SK-N-SH (cell line): ENCODE measurements around the gene NEUROG1. TPM values are rescaled to one million over a fixed set of nuclear protein-coding genes. Genes with fewer than 3 reads are reported as not detected.

Source experiments
- CTCF ChIA-PET: fragments of 300-600, 350-600 bp; formaldehyde crosslinking; extraction: SDS; loops from one replicate; lab custom pipeline; 2021; lab: Yijun Ruan, JAX
- POLR2A ChIA-PET: fragments of 350-600 bp; sonication (Branson Sonifier 250); formaldehyde crosslinking; extraction: SDS; loops from one replicate; lab custom pipeline; 2020; ENCODE audit warnings: antibody characterized with exemption, inconsistent platforms; lab: Yijun Ruan, JAX
- DNase-seq: peaks from one replicate; pipeline ENCODE4 v3.0.0; 2012
- H2AFZ ChIP-seq: fragments of 200-600 bp; sonication (generic); 2 replicates; pipeline ENCODE4 v1.8.1; 2016; ENCODE audit warnings: antibody characterized with exemption, mild to moderate bottlenecking, low read depth
- H3F3A ChIP-seq: fragments of 200-600 bp; sonication (generic); replicated peaks from 2 replicates; pipeline ENCODE3; 2016; ENCODE audit warnings: antibody characterized with exemption, mild to moderate bottlenecking; ENCODE audit not compliant: insufficient read depth
- H3K27ac ChIP-seq, 2 experiments: fragments of 200-500 bp in 1 of 2; fragments of 200-600 bp in 1 of 2; sonication (Bioruptor generic) in 1 of 2; sonication (generic), shearing (Covaris generic) in 1 of 2; 2 replicates each; pipeline versions ENCODE4 v1.5.1 to v1.6.1; 2014 to 2016; ENCODE audit warnings: low read depth in 2 of 2, inconsistent platforms in 1 of 2, low read length in 1 of 2, mild to moderate bottlenecking in 1 of 2, mixed read lengths in 1 of 2
- H3K27me3 ChIP-seq: fragments of 200-600 bp; sonication (generic), shearing (Covaris generic); 2 replicates; pipeline ENCODE4 v1.6.1; 2016; ENCODE audit warnings: mixed run types; ENCODE audit not compliant: insufficient read depth
- H3K36me3 ChIP-seq, 2 experiments: fragments of 200-500 bp in 1 of 2; fragments of 200-600 bp in 1 of 2; sonication (Bioruptor generic) in 1 of 2; sonication (generic) in 1 of 2; replicated peaks in 1 of 2; 2 replicates each; pipeline versions ENCODE3 to v1.5.1; 2014 to 2016; ENCODE audit warnings: low read length in 1 of 2, mild to moderate bottlenecking in 1 of 2; ENCODE audit not compliant: insufficient read depth in 2 of 2, control insufficient read depth in 1 of 2
- H3K4me1 ChIP-seq, 2 experiments: fragments of 200-500 bp in 1 of 2; fragments of 200-600 bp in 1 of 2; sonication (Bioruptor generic) in 1 of 2; sonication (generic), shearing (Covaris generic) in 1 of 2; 2 replicates each; pipeline versions ENCODE4 v1.5.1 to v1.6.1; 2014 to 2016; ENCODE audit warnings: low read depth in 1 of 2, low read length in 1 of 2, mixed run types in 1 of 2; ENCODE audit not compliant: insufficient read depth in 2 of 2, control insufficient read depth in 1 of 2
- H3K4me2 ChIP-seq: fragments of 200-600 bp; sonication (generic), shearing (Covaris generic); 2 replicates; pipeline ENCODE4 v1.6.1; 2017; ENCODE audit warnings: mixed run types
- H3K4me3 ChIP-seq, 2 experiments: fragments of 200-500 bp in 1 of 2; fragments of 200-600 bp in 1 of 2; sonication (Bioruptor generic) in 1 of 2; sonication (generic), shearing (Covaris generic) in 1 of 2; 2 replicates each; pipeline versions ENCODE4 v1.5.1 to v1.8.1; 2014 to 2016; ENCODE audit warnings: low read depth in 2 of 2, inconsistent platforms in 1 of 2, low read length in 1 of 2, mild to moderate bottlenecking in 1 of 2, mixed read lengths in 1 of 2, moderate library complexity in 1 of 2
- H3K79me2 ChIP-seq: fragments of 200-600 bp; sonication (generic); 2 replicates; pipeline ENCODE4 v1.8.1; 2017; ENCODE audit warnings: mild to moderate bottlenecking; ENCODE audit not compliant: insufficient read depth
- H3K9ac ChIP-seq: fragments of 200-600 bp; sonication (generic); 2 replicates; pipeline ENCODE4 v1.6.1; 2017; ENCODE audit warnings: mixed run types
- H3K9me2 ChIP-seq: fragments of 200-600 bp; sonication (generic); 2 replicates; pipeline ENCODE4 v1.6.1; 2017; ENCODE audit warnings: mixed run types
- H3K9me3 ChIP-seq: fragments of 200-600 bp; sonication (generic); 2 replicates; pipeline ENCODE4 v1.6.1; 2017; ENCODE audit warnings: mixed run types, mild to moderate bottlenecking, moderate library complexity
- H4K20me1 ChIP-seq: fragments of 200-600 bp; sonication (generic); 2 replicates; pipeline ENCODE4 v1.6.1; 2017; ENCODE audit warnings: mild to moderate bottlenecking, mixed run types; ENCODE audit not compliant: insufficient read depth
- EZH2phosphoT487 ChIP-seq: fragments of 200-600 bp; sonication (generic); IDR thresholded peaks from 2 replicates; pipeline ENCODE4 v1.6.1; 2017; ENCODE audit warnings: low read depth, mixed run types, mild to moderate bottlenecking, antibody characterized with exemption, moderate library complexity, borderline replicate concordance
- FOXM1 ChIP-seq: IDR thresholded peaks from 2 replicates; pipeline ENCODE4 v1.4.0; 2012; ENCODE audit warnings: low read depth, mild to moderate bottlenecking
- MEF2A ChIP-seq: IDR thresholded peaks from 2 replicates; pipeline ENCODE4 v1.4.0; 2012; ENCODE audit warnings: low read depth, borderline replicate concordance
- NFIC ChIP-seq: IDR thresholded peaks from 2 replicates; pipeline ENCODE4 v1.4.0; 2012; ENCODE audit warnings: borderline replicate concordance
- NRF1 ChIP-seq: IDR thresholded peaks from 2 replicates; pipeline ENCODE4 v1.6.1; 2012; ENCODE audit warnings: low read depth, mild to moderate bottlenecking, low read length
- POLR2AphosphoS5 ChIP-seq: IDR thresholded peaks from 2 replicates; pipeline ENCODE4 v1.6.1; 2012; ENCODE audit warnings: low read depth, low read length
- RCOR1 ChIP-seq: fragments of 150-350 bp; IDR thresholded peaks from 2 replicates; pipeline ENCODE4 v1.6.1; 2017; ENCODE audit warnings: antibody characterized with exemption, low read length
- REST ChIP-seq: IDR thresholded peaks from 2 replicates; pipeline ENCODE4 v1.6.1; 2012; ENCODE audit warnings: mild to moderate bottlenecking, low read depth, low read length, moderate library complexity
- RFX5 ChIP-seq: IDR thresholded peaks from 2 replicates; pipeline ENCODE4 v1.6.1; 2012; ENCODE audit warnings: mild to moderate bottlenecking, improper control_type of control experiment, low read length
- SMC3 ChIP-seq: IDR thresholded peaks from 2 replicates; pipeline ENCODE4 v1.6.1; 2012; ENCODE audit warnings: low read depth, low read length, improper control_type of control experiment
- TCF12 ChIP-seq: IDR thresholded peaks from 2 replicates; pipeline ENCODE4 v1.4.0; 2012
- TEAD4 ChIP-seq: IDR thresholded peaks from 2 replicates; pipeline ENCODE4 v1.4.0; 2012; ENCODE audit warnings: mild to moderate bottlenecking, borderline replicate concordance; ENCODE audit not compliant: insufficient read depth
- USF1 ChIP-seq: IDR thresholded peaks from 2 replicates; pipeline ENCODE4 v1.4.0; 2012; ENCODE audit warnings: low read depth, borderline replicate concordance
- WGBS: methylation state at CpG from one replicate; pipeline ENCODE4 v1.1.6; 2017; ENCODE audit warnings: low lambda C conversion rate; 5-methylcytosine and 5-hydroxymethylcytosine counted together
- polyA plus RNA-seq, 3 experiments: library from polyadenylated mRNA; depleted of rRNA; stranded (reverse); fragments of >200 nt; gene quantifications; 2 replicates each; pipeline ENCODE4 v1.2.3, GENCODE V29; 2012
- TF ChIP-seq, protein P1 (sequence below): IDR thresholded peaks from 2 replicates; pipeline ENCODE4; 2012
- TF ChIP-seq, protein P2 (sequence below): IDR thresholded peaks from 2 replicates; pipeline ENCODE4 v1.4.0; 2012; ENCODE audit warnings: low read depth, borderline replicate concordance

NEUROG1 gene
- polyA plus RNA-seq, 1 of the 3 experiments (the other 2 are of a cell fraction), result not detected

DNA sequence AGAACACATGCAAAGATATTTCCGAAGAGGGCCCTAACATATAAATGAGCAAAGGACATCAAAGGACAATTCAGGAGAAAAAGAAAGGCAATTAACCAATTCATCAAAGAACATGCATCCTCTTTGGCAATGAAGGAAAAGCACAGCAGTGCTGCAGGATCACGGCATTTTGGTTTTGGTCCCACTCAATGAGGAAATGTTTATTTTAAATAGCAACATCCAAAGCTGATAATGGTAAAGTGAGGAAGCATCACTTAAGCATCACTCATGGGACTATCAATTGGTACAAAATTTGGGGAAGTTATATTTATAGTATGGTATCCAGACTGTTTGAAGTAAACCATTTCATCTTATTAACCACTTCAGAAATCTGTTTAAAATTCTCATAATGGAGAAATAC is 48.5 kb upstream of the NEUROG1 start:
- Histone ChIP-seq H2AFZ (no peak overlapping the region), H3F3A (no peaks in the 10 kb centered on the region), H3K4me1 (no peaks in the 10 kb centered on the region), H3K9me3 (no peaks in the 10 kb centered on the region), H4K20me1 (no peaks in the 10 kb centered on the region), H3K36me3 (no peaks in the 10 kb centered on the region), H3K4me3 (no peak overlapping the region), H3K79me2 (no peaks in the 10 kb centered on the region), H3K27me3 (peaks cover 56% of the 10 kb centered on the region; the same call in 1 of the 2 replicates), H3K9ac (no peak overlapping the region), H3K4me2 (no peak overlapping the region), H3K27ac (no peak overlapping the region), H3K9me2 (no peaks in the 10 kb centered on the region)
- WGBS, result 51% methylated on average over 2 of the region's 2 CpGs
- TF ChIP-seq, protein P1, sequence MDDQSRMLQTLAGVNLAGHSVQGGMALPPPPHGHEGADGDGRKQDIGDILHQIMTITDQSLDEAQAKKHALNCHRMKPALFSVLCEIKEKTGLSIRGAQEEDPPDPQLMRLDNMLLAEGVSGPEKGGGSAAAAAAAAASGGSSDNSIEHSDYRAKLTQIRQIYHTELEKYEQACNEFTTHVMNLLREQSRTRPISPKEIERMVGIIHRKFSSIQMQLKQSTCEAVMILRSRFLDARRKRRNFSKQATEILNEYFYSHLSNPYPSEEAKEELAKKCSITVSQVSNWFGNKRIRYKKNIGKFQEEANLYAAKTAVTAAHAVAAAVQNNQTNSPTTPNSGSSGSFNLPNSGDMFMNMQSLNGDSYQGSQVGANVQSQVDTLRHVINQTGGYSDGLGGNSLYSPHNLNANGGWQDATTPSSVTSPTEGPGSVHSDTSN, result no peak
- no peak for TF ChIP-seq USF1
- no peak for TF ChIP-seq POLR2AphosphoS5
- TF ChIP-seq MEF2A, result no peak
- no peak for TF ChIP-seq TCF12
- no peak for TF ChIP-seq NFIC
- no peak for TF ChIP-seq NRF1
- no peak for TF ChIP-seq SMC3
- no peak for TF ChIP-seq RFX5
- TF ChIP-seq EZH2phosphoT487, result no peak
- TF ChIP-seq, protein P2, sequence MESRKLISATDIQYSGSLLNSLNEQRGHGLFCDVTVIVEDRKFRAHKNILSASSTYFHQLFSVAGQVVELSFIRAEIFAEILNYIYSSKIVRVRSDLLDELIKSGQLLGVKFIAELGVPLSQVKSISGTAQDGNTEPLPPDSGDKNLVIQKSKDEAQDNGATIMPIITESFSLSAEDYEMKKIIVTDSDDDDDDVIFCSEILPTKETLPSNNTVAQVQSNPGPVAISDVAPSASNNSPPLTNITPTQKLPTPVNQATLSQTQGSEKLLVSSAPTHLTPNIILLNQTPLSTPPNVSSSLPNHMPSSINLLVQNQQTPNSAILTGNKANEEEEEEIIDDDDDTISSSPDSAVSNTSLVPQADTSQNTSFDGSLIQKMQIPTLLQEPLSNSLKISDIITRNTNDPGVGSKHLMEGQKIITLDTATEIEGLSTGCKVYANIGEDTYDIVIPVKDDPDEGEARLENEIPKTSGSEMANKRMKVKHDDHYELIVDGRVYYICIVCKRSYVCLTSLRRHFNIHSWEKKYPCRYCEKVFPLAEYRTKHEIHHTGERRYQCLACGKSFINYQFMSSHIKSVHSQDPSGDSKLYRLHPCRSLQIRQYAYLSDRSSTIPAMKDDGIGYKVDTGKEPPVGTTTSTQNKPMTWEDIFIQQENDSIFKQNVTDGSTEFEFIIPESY, result no peak
- no peak for TF ChIP-seq RCOR1
- TF ChIP-seq TEAD4, result no peak
- TF ChIP-seq FOXM1, result no peak
- TF ChIP-seq REST, result no peak
- ChIA-PET CTCF (interaction anchor here (0.7 to 1.3 kb wide), 4 partner anchors 15 to 31 kb away, joined by 3 to 4 read pairs (median 4); no protein-coding TSS in a partner anchor), POLR2A (no interaction called here)
- DNase-seq, result no peak
